Neural cell (in vitro differentiated cells): ENCODE measurements around the gene SKIDA1.

Experiments used
- EZH2 ChIP-seq: fragments of 200-600, 300-800 bp; shearing (Covaris generic), sonication (generic); IDR thresholded peaks from 2 replicates; pipeline ENCODE4 v1.6.1; 2014; ENCODE audit warnings: antibody characterized with exemption, low read length, borderline replicate concordance, mild to moderate bottlenecking; ENCODE audit not compliant: insufficient read depth, poor library complexity, severe bottlenecking
- RAD21 ChIP-seq: fragments of 450-650 bp; conservative IDR thresholded peaks from 2 replicates; pipeline ENCODE4 v1.6.1; 2014; ENCODE audit warnings: antibody characterized with exemption, mild to moderate bottlenecking, moderate library complexity
- SMC3 ChIP-seq: fragments of 450-650 bp; conservative IDR thresholded peaks from 2 replicates; pipeline ENCODE4 v1.6.1; 2014; ENCODE audit warnings: antibody characterized with exemption, mild to moderate bottlenecking, moderate library complexity; ENCODE audit not compliant: poor library complexity
- TF ChIP-seq, protein P1 (sequence below): fragments of 450-650 bp; IDR thresholded peaks from 2 replicates; pipeline ENCODE4 v1.5.1; 2014; ENCODE audit warnings: antibody characterized with exemption, mild to moderate bottlenecking, moderate library complexity; ENCODE audit not compliant: poor library complexity, severe bottlenecking

DNA sequence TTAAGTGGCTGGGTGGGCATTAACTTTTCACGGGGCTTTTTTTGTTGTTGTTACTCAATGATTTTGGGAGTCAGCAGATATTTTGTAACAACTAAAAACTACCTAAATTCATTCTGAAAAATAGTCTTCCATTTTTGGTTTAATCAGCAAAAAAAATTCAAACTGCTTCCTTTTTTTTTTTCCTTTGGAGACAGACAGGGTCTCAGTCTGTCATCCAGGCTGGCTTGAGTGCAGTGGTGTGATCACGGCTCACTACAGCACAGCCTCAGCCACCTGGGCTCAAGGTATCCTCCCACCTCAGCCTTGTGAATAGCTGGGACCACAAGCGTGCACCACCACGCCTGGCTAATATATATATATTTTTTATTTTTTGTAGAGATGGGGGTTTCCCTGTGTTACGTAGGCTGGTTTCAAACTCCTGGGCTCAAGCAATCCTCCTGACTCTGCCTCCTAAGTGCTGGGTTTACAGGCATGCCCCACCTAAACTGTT, 36.5 kb downstream of the SKIDA1 start:
- TF ChIP-seq, protein P1, sequence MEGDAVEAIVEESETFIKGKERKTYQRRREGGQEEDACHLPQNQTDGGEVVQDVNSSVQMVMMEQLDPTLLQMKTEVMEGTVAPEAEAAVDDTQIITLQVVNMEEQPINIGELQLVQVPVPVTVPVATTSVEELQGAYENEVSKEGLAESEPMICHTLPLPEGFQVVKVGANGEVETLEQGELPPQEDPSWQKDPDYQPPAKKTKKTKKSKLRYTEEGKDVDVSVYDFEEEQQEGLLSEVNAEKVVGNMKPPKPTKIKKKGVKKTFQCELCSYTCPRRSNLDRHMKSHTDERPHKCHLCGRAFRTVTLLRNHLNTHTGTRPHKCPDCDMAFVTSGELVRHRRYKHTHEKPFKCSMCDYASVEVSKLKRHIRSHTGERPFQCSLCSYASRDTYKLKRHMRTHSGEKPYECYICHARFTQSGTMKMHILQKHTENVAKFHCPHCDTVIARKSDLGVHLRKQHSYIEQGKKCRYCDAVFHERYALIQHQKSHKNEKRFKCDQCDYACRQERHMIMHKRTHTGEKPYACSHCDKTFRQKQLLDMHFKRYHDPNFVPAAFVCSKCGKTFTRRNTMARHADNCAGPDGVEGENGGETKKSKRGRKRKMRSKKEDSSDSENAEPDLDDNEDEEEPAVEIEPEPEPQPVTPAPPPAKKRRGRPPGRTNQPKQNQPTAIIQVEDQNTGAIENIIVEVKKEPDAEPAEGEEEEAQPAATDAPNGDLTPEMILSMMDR, result no peak
- TF ChIP-seq SMC3 (no peak), RAD21 (no peak), EZH2 (no peak)
